ENCODE data around the gene S100B. TPM values are rescaled to one million over a fixed set of nuclear protein-coding genes. Genes with fewer than 3 reads are reported as not detected.
"Not testable (repeated sequence)": the region's sequence is repeated elsewhere in the genome, so short reads cannot be mapped to it uniquely, and the experiment has no call there.

The S100B gene
- total RNA-seq, 1 experiment from 2014 or later: not detected

DNA sequence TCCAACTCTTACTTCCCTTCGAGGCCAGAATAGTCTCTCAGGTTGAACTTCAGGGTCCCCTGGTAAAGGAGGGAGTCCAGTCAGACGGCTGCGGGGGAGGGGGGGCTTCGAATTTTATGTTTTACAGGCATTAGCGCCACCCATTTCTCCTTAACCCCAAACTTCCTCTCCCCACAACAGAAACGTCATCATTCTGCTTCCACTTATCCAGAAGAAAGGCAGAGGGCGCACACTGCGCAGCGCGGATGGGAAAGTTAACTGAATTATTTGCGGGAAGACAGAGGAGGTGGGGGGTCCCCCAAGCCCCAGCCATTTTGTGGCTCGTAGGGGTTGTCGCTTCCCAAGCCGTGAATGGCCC lies 30.1 kb upstream of the S100B start:
- Histone ChIP-seq H3K9me2 (replicated peaks; ENCODE audit: insufficient read depth, low read length) (no peaks in the 10 kb centered on the region), H2AFZ (ENCODE audit: low read length) (peak overlapping the region; percentile 60; the same call in 1 of the 2 replicates), H3K4me1 (ENCODE audit: low read length) (peaks cover 44% of the 10 kb centered on the region), H3K27me3 (ENCODE audit: low read length) (no peaks in the 10 kb centered on the region), H3K36me3 (ENCODE audit: insufficient read depth, low read length) (peaks cover 10% of the 10 kb centered on the region; the same call in 1 of the 2 replicates), H3K27ac (ENCODE audit: low read length) (peak overlapping the region; percentile 75), H3K79me2 (ENCODE audit: low read length) (peaks cover 44% of the 10 kb centered on the region), H3K4me2 (ENCODE audit: low read depth, low read length, poor library complexity, severe bottlenecking) (peak overlapping the region; percentile 99), H3K9me3 (ENCODE audit: low read length) (no peaks in the 10 kb centered on the region), H3K9ac (ENCODE audit: low read length) (peak overlapping the region; percentile 98), H4K20me1 (ENCODE audit: insufficient read depth, low read depth, low read length) (no peaks in the 10 kb centered on the region), H3K4me3 (ENCODE audit: low read length) (peak overlapping the region; percentile 88)
- peak; percentile 85 for DNase-seq

DNA sequence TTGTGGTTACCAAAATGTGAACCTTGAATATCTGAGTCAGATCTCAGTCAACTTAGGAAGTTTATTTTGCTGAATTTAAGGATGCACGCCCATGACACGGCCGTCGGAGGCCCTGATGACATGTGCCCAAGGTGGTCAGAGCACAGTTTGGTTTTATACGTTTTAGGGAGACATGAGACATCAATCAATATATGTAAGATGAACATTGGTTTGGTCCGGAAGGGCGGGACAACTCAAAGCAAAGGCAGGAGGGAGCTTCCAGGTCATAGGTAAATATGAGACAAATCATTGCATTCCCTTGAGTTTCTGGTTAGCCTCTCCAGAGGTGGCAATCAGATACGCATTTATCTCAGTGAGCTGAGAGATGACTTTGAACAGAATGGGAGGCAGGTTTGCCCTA lies 29.5 kb upstream of the S100B start:
- Histone ChIP-seq H3K9me2 (replicated peaks; ENCODE audit: insufficient read depth, low read length) (no peaks in the 10 kb centered on the region), H3K36me3 (ENCODE audit: insufficient read depth, low read length) (peaks cover 5% of the 10 kb centered on the region; the same call in 1 of the 2 replicates)

DNA sequence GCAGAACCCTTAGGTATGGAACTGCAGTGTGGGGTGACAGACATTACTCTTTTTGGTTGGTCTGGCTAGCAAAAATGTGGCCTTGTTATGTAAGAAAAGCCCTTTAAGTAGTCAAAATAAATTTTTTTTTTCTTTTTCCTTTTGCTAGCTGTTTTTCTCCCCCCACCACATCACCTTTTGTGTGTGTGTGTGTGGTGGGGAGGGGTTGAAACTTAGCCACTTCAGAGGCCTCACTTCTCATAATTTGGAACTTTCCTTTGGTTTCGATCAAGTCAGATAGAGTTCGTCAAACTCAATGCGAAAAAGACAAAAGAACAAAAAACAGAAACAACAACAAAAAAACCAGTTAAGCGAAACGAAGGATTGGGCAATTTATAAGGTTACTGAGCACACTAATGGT lies 28.7 kb upstream of the S100B start:
- H3K9me2 ChIP-seq (replicated peaks; ENCODE audit: insufficient read depth, low read length): no peaks in the 10 kb centered on the region
- H3K9ac ChIP-seq (ENCODE audit: low read length): no peak overlapping the region
- peaks cover 30% of the 10 kb centered on the region for H3K79me2 ChIP-seq (ENCODE audit: low read length)
- no peaks in the 10 kb centered on the region for H3K9me3 ChIP-seq (ENCODE audit: low read length)
- H3K27me3 ChIP-seq (ENCODE audit: low read length): no peaks in the 10 kb centered on the region
- peaks cover 5% of the 10 kb centered on the region; the same call in 1 of the 2 replicates for H3K36me3 ChIP-seq (ENCODE audit: insufficient read depth, low read length)
- no peak overlapping the region for H3K4me2 ChIP-seq (ENCODE audit: low read depth, low read length, poor library complexity, severe bottlenecking)
- no peak for DNase-seq
- H2AFZ ChIP-seq (ENCODE audit: low read length): no peak overlapping the region
- H4K20me1 ChIP-seq (ENCODE audit: insufficient read depth, low read depth, low read length): no peaks in the 10 kb centered on the region
- H3K4me3 ChIP-seq (ENCODE audit: low read length): no peak overlapping the region
- peaks cover 36% of the 10 kb centered on the region for H3K4me1 ChIP-seq (ENCODE audit: low read length)
- H3K27ac ChIP-seq (ENCODE audit: low read length): no peak overlapping the region

More for the DNA sequence above, 29.5 kb upstream of the S100B start:
- peak overlapping the region; percentile 98 for H3K9ac ChIP-seq (ENCODE audit: low read length)
- H2AFZ ChIP-seq (ENCODE audit: low read length): 0 out of 2 replicates have a peak overlapping the region, but pooled peaks have one; percentile 60
- peaks cover 38% of the 10 kb centered on the region for H3K79me2 ChIP-seq (ENCODE audit: low read length)
- H3K27me3 ChIP-seq (ENCODE audit: low read length): no peaks in the 10 kb centered on the region
- H3K9me3 ChIP-seq (ENCODE audit: low read length): no peaks in the 10 kb centered on the region
- peaks cover 44% of the 10 kb centered on the region for H3K4me1 ChIP-seq (ENCODE audit: low read length)
- DNase-seq: no peak
- peak overlapping the region; percentile 99 for H3K4me2 ChIP-seq (ENCODE audit: low read depth, low read length, poor library complexity, severe bottlenecking)
- H3K27ac ChIP-seq (ENCODE audit: low read length): no peak overlapping the region
- H4K20me1 ChIP-seq (ENCODE audit: insufficient read depth, low read depth, low read length): no peaks in the 10 kb centered on the region
- H3K4me3 ChIP-seq (ENCODE audit: low read length): peak overlapping the region; percentile 88

DNA sequence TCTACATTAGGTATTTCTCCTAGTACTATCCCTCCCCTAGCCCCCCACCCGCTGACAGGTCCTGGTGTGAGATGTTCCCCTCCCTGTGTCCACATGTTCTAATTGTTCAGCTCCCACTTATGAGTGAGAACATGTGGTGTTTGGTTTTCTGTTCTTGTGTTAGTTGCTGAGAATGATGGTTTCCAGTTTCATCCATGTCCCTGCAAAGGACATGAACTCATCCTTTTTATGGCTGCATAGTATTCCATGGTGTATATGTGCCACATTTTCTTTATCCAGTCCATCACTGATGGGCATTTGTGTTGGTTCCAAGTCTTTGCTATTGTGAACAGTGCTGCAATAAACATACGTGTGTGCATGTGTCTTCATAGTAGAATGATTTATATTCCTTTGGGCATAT lies 26.0 kb upstream of the S100B start:
- not testable (repeated sequence) for DNase-seq; H3K36me3 ChIP-seq (ENCODE audit: insufficient read depth, low read length); H3K27ac ChIP-seq (ENCODE audit: low read length); H3K9ac ChIP-seq (ENCODE audit: low read length); H3K9me2 ChIP-seq (replicated peaks; ENCODE audit: insufficient read depth, low read length); H3K4me2 ChIP-seq (ENCODE audit: low read depth, low read length, poor library complexity, severe bottlenecking); H3K27me3 ChIP-seq (ENCODE audit: low read length); H4K20me1 ChIP-seq (ENCODE audit: insufficient read depth, low read depth, low read length); H3K79me2 ChIP-seq (ENCODE audit: low read length); H3K4me1 ChIP-seq (ENCODE audit: low read length); H3K4me3 ChIP-seq (ENCODE audit: low read length); H3K9me3 ChIP-seq (ENCODE audit: low read length); H2AFZ ChIP-seq (ENCODE audit: low read length)

DNA sequence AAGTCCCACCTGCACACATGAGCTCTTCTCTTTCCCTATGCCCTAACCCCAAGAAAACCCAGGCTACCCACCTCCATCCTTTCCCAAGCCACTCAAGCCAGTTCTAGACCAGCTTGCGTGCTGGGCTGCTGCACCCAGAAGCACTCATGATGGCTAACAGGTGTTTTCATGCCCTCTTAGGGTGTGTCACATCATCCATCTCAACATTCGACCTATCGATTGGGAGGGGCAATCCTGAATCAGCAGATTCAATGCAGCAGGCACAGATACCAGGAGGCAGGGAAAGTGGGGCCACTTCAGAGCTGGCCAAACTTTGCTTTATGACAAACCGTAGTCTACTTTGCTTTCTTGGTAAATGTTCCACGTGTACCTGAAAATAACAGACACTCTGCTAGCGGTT lies 24.0 kb upstream of the S100B start:
- no peaks in the 10 kb centered on the region for H3K9me2 ChIP-seq (replicated peaks; ENCODE audit: insufficient read depth, low read length)
- no peaks in the 10 kb centered on the region for H4K20me1 ChIP-seq (ENCODE audit: insufficient read depth, low read depth, low read length)
- no peaks in the 10 kb centered on the region for H3K9me3 ChIP-seq (ENCODE audit: low read length)
- no peaks in the 10 kb centered on the region; the same call in 1 of the 2 replicates for H3K27me3 ChIP-seq (ENCODE audit: low read length)
- H3K9ac ChIP-seq (ENCODE audit: low read length): no peak overlapping the region
- no peak overlapping the region for H3K4me2 ChIP-seq (ENCODE audit: low read depth, low read length, poor library complexity, severe bottlenecking)
- H3K4me1 ChIP-seq (ENCODE audit: low read length): no peaks in the 10 kb centered on the region
- no peak overlapping the region for H3K4me3 ChIP-seq (ENCODE audit: low read length)
- H2AFZ ChIP-seq (ENCODE audit: low read length): no peak overlapping the region
- no peaks in the 10 kb centered on the region for H3K36me3 ChIP-seq (ENCODE audit: insufficient read depth, low read length)
- H3K79me2 ChIP-seq (ENCODE audit: low read length): no peaks in the 10 kb centered on the region
- DNase-seq: no peak
- no peak overlapping the region for H3K27ac ChIP-seq (ENCODE audit: low read length)

DNA sequence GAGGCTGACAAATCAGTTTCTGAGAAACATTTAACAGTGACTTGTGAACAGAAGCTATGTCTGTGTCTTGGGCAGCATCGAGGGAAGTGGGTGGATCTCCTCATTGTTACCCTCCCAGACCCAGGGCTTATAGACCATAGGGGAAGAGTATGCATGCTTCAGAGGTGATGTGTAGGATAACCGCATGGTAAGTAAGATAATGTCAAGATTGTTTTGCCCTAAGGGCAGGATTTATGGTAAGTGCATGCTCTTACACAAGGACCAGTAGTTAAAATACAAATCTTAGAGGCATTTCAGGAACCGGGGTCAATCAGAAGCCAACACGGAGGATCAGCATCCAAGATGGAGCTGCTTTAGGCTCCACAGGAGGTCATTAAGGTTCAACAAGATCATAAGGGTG lies 22.8 kb upstream of the S100B start:
- no peak overlapping the region for H3K27ac ChIP-seq (ENCODE audit: low read length)
- no peaks in the 10 kb centered on the region; the same call in 1 of the 2 replicates for H3K27me3 ChIP-seq (ENCODE audit: low read length)
- H3K9me2 ChIP-seq (replicated peaks; ENCODE audit: insufficient read depth, low read length): no peaks in the 10 kb centered on the region
- H3K4me2 ChIP-seq (ENCODE audit: low read depth, low read length, poor library complexity, severe bottlenecking): no peak overlapping the region
- no peaks in the 10 kb centered on the region for H3K36me3 ChIP-seq (ENCODE audit: insufficient read depth, low read length)
- no peak overlapping the region for H3K9ac ChIP-seq (ENCODE audit: low read length)
- no peak overlapping the region for H2AFZ ChIP-seq (ENCODE audit: low read length)
- DNase-seq: no peak
- no peaks in the 10 kb centered on the region for H3K9me3 ChIP-seq (ENCODE audit: low read length)
- no peaks in the 10 kb centered on the region for H4K20me1 ChIP-seq (ENCODE audit: insufficient read depth, low read depth, low read length)
- H3K4me3 ChIP-seq (ENCODE audit: low read length): no peak overlapping the region
- H3K4me1 ChIP-seq (ENCODE audit: low read length): no peaks in the 10 kb centered on the region
- no peaks in the 10 kb centered on the region for H3K79me2 ChIP-seq (ENCODE audit: low read length)

DNA sequence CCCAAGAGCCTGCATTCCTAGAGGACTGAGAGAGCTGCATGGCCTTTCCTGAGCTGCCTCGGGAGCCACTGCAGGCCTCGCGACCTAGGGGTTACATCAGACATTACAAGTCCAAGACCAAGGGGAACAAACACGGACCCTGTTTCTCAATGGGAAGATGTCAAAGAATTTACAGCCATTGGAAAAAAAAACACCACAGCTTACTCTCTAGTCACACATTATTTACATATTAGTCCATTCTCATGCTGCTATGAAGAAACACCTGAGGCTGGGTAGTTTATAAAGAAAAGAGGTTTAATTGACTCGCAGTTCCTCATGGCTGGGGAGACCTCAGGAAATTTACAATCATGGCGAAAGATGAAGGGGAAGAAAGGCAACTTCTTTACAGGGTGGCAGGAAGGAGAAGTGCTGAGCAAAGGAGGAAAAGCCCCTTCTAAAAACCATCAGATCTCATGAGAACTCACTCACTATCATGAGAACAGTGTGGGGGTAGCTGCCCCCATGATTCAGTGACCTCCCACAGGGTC lies 22.2 kb upstream of the S100B start:
- Histone ChIP-seq H3K4me3 (ENCODE audit: low read length) (no peak overlapping the region), H3K9me3 (ENCODE audit: low read length) (no peaks in the 10 kb centered on the region), H4K20me1 (ENCODE audit: insufficient read depth, low read depth, low read length) (no peaks in the 10 kb centered on the region), H2AFZ (ENCODE audit: low read length) (no peak overlapping the region), H3K4me1 (ENCODE audit: low read length) (no peaks in the 10 kb centered on the region), H3K36me3 (ENCODE audit: insufficient read depth, low read length) (no peaks in the 10 kb centered on the region), H3K9ac (ENCODE audit: low read length) (no peak overlapping the region), H3K9me2 (replicated peaks; ENCODE audit: insufficient read depth, low read length) (no peaks in the 10 kb centered on the region), H3K27ac (ENCODE audit: low read length) (no peak overlapping the region), H3K79me2 (ENCODE audit: low read length) (no peaks in the 10 kb centered on the region), H3K27me3 (ENCODE audit: low read length) (no peaks in the 10 kb centered on the region; the same call in 1 of the 2 replicates), H3K4me2 (ENCODE audit: low read depth, low read length, poor library complexity, severe bottlenecking) (no peak overlapping the region)
- DNase-seq: no peak

DNA sequence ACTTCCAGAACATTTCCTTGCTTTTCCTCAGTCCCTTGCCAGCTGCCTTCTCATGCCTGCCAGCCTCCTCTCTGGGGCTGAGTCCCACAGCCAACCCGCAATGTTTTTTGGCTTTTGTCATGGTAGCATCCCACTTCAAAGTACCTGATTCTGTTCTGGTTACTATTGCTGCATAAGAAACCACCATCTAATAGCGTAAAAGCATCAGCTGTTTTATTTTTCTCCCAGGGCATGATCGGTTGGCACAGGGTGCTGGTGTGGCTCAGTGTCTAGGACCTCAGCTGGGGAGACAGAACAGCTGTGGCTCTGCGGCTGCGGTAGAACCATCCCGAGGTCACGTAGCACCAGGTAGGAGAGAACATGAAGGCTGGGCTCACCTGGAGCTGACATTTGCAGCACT lies 21.7 kb upstream of the S100B start:
- Histone ChIP-seq H3K9ac (ENCODE audit: low read length) (no peak overlapping the region), H3K27ac (ENCODE audit: low read length) (no peak overlapping the region)

More for the DNA sequence above, 21.7 kb upstream of the S100B start:
- Histone ChIP-seq H3K4me1 (ENCODE audit: low read length) (no peaks in the 10 kb centered on the region), H3K9me2 (replicated peaks; ENCODE audit: insufficient read depth, low read length) (no peaks in the 10 kb centered on the region), H2AFZ (ENCODE audit: low read length) (no peak overlapping the region), H3K9me3 (ENCODE audit: low read length) (no peaks in the 10 kb centered on the region), H4K20me1 (ENCODE audit: insufficient read depth, low read depth, low read length) (no peaks in the 10 kb centered on the region), H3K27me3 (ENCODE audit: low read length) (no peaks in the 10 kb centered on the region; the same call in 1 of the 2 replicates), H3K4me2 (ENCODE audit: low read depth, low read length, poor library complexity, severe bottlenecking) (no peak overlapping the region), H3K79me2 (ENCODE audit: low read length) (no peaks in the 10 kb centered on the region), H3K36me3 (ENCODE audit: insufficient read depth, low read length) (no peaks in the 10 kb centered on the region), H3K4me3 (ENCODE audit: low read length) (no peak overlapping the region)
- DNase-seq: no peak

All from Karpas-422 (cell line).